Measurements from ENCODE around the gene FBF1. TPM values are rescaled to one million over a fixed set of nuclear protein-coding genes. Genes with fewer than 3 reads are reported as not detected.

The FBF1 gene
- total and polyA plus RNA-seq, 2 donors (not counting 3 experiments of a cell fraction or from before 2014, with no cell fraction given): 4.9 to 9.4 TPM

DNA sequence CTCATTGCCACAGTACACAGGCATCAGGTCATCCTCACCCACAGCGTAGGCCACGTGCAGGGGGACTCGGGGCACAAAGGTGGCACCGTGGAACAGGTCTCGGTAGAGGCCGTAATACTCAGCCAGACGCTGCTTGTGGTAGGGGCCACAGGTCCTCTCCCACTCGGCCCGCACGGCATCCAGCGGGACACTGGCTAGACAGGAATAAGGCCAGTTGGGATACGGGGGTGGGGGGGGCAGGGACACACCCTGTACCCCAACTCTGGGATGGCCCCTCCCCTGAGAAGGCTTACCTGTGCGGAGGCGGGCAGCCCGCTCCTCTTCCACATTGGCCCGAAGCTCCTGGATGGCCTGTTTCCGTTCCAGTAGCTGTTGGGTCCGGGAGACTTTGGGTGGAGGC, 39.1 kb downstream of the FBF1 start:
- POLR2A ChIA-PET: no interaction called here
- FAIRE-seq: no peak

More for the DNA sequence above, 39.1 kb downstream of the FBF1 start:
- DNase-seq (ENCODE audit: low read depth, low spot score): no peak
- peaks cover 7 to 28% of the 10 kb centered on the region in 2 experiments for H3K36me3 ChIP-seq (ENCODE audit: control insufficient read depth in 2 of 2, extremely low read depth in 1 of 2, insufficient read depth in 2 of 2, low read length in 2 of 2)
- no peak overlapping the region for H3K4me3 ChIP-seq (replicated peaks in 1 of 3; ENCODE audit: insufficient read depth in 1 of 3, low read depth in 1 of 3, low read length in 3 of 3)
- peaks cover 9% of the 10 kb centered on the region for H3K79me2 ChIP-seq (ENCODE audit: control insufficient read depth, insufficient read depth, low read length)
- H3K27ac ChIP-seq (ENCODE audit: insufficient read depth, low read depth, low read length): no peak overlapping the region
- no peak overlapping the region for H2AFZ ChIP-seq (ENCODE audit: low read depth, low read length)
- no peaks in the 10 kb centered on the region for H4K20me1 ChIP-seq (replicated peaks; ENCODE audit: control insufficient read depth, extremely low read depth, insufficient read depth, low read length)
- no TSS peak for BruUV-seq (replicated peaks)
- H3K4me2 ChIP-seq (ENCODE audit: insufficient read depth, low read length): no peak overlapping the region
- dilution Hi-C loops (cut with MboI; ENCODE audit: extremely low pct_ligation_motif_present, low sequenced_read_pairs) (no loop called here), intact Hi-C loops (cut with micrococcal nuclease) (no loop called here)
- no peaks in the 10 kb centered on the region for H3K9me1 ChIP-seq (replicated peaks; ENCODE audit: control insufficient read depth, extremely low read depth, insufficient read depth, low read length)
- H3K4me1 ChIP-seq (ENCODE audit: control insufficient read depth, extremely low read depth, insufficient read depth, low read length): peaks cover 16% of the 10 kb centered on the region
- H3K9ac ChIP-seq (replicated peaks; ENCODE audit: extremely low read depth, insufficient read depth, low read length): no peak overlapping the region
- CTCF ChIA-PET: interaction anchor here (2.1 kb wide), 1 partner anchor 24 kb away, joined by 13 read pairs; the partner anchor contains the start of gene TRIM47
- H3K9me3 ChIP-seq (replicated peaks; ENCODE audit: control insufficient read depth, insufficient read depth, low read length): no peaks in the 10 kb centered on the region
- TF ChIP-seq CTCF (IDR thresholded peaks at IDR 0.05; ENCODE audit: extremely low read depth in 1 of 2, insufficient read depth in 1 of 2, low read depth in 1 of 2, low read length in 2 of 2) (no peak), MYC (IDR thresholded peaks at IDR 0.05; ENCODE audit: low read depth, low read length) (no peak), FOS (IDR thresholded peaks at IDR 0.05; ENCODE audit: borderline replicate concordance, insufficient read depth, low read length) (no peak), JUN (IDR thresholded peaks at IDR 0.05; ENCODE audit: borderline replicate concordance, insufficient read depth, insufficient read length, low read depth) (no peak), EZH2 (IDR thresholded peaks at IDR 0.05; ENCODE audit: borderline replicate concordance, low read depth, low read length, severe bottlenecking) (no peak), GATA2 (IDR thresholded peaks at IDR 0.05; ENCODE audit: insufficient read depth, insufficient read length, low read depth, low read length) (no peak), POLR2AphosphoS5 (IDR thresholded peaks at IDR 0.05; ENCODE audit: insufficient read depth, low read depth, low read length) (no peak), MAX (IDR thresholded peaks at IDR 0.05; ENCODE audit: insufficient read depth, insufficient read length) (no peak), POLR2A (IDR thresholded peaks at IDR 0.05; ENCODE audit: low read depth, low read length) (no peak)
- H3K27me3 ChIP-seq (ENCODE audit: control insufficient read depth in 2 of 2, insufficient read depth in 2 of 2, low read length in 2 of 2): no peaks in the 10 kb centered on the region

All from endothelial cell of umbilical vein (primary cell).